A673 (cell line): Measurements from ENCODE around the gene FAM20B.

Experiments used
- CTCF ChIP-seq: fragments of 300-800, 200-600 bp; sonication (generic); conservative IDR thresholded peaks from 2 replicates; pipeline ENCODE4 v1.5.1; 2017; ENCODE audit warnings: low read depth, mild to moderate bottlenecking, antibody characterized with exemption, low read length, moderate library complexity, mixed read lengths
- EZH2 ChIP-seq: fragments of 200-600 bp; sonication (generic); IDR thresholded peaks from 2 replicates; pipeline ENCODE4 v1.6.1; 2017; ENCODE audit warnings: borderline replicate concordance, low read depth, mild to moderate bottlenecking, mixed read lengths, antibody characterized with exemption, low read length; ENCODE audit not compliant: poor library complexity, severe bottlenecking

- TF ChIP-seq CTCF (no peak), EZH2 (no peak)
Measured at GRCh38 chr1:179047636-179047997, 21.9 kb downstream of the FAM20B start.
